ENCODE results near the gene TMEM248. TPM values are rescaled to one million over a fixed set of nuclear protein-coding genes. Genes with fewer than 3 reads are reported as not detected.
A peak's percentile ranks its signal among the peaks of the same experiment; 100 is the strongest.
"Not testable (repeated sequence)": the region's sequence is repeated elsewhere in the genome, so short reads cannot be mapped to it uniquely, and the experiment has no call there.

The TMEM248 gene
- total RNA-seq = 100 to 1,000 TPM; 119 to 148 (median 120) TPM

- peaks cover 4 to 15% of the 10 kb centered on the region in 2 donors for H3K4me1 ChIP-seq
- H3K36me3 ChIP-seq = no peaks in the 10 kb centered on the region
These were observed at the start of gene TMEM248 for GRCh38 chr7:66920769-66921395. TSS of gene TMEM248 (plus strand) at chr7:66921225. CDS start at chr7:66941866, 20,641 bp downstream.

GRCh38 chr7:66873476-66873875, 47.5 kb upstream of the TMEM248 start:
- Histone ChIP-seq H3K4me1 (no peaks in the 10 kb centered on the region), H3K27me3 (no peaks in the 10 kb centered on the region), H3K4me3 (no peak overlapping the region), H3K36me3 (no peaks in the 10 kb centered on the region), H3K9me3 (no peaks in the 10 kb centered on the region), H3K27ac (no peak overlapping the region)
- intact Hi-C loops (cut with DNase I; ENCODE audit: low total_unique reads) = no loop called here
- no peak for TF ChIP-seq CTCF (IDR thresholded peaks at IDR 0.05)
- no peak for TF ChIP-seq POLR2AphosphoS5 (IDR thresholded peaks at IDR 0.05)
- TF ChIP-seq POLR2A (IDR thresholded peaks at IDR 0.05) = no peak
- DNase-seq (ENCODE audit: low spot score in 2 of 2) = no peak

More at GRCh38 chr7:66920769-66921395, at the start of gene TMEM248:
- no peaks in the 10 kb centered on the region for H3K27me3 ChIP-seq
- H3K27ac ChIP-seq = peak within 1 kb of the TSS; percentile 75 to 96
- H3K4me3 ChIP-seq = peak within 1 kb of the TSS; percentile 65 to 99 (median 95)
- intact Hi-C loops (cut with DNase I; ENCODE audit: low total_unique reads) = no loop called here
- TF ChIP-seq POLR2AphosphoS5 (IDR thresholded peaks at IDR 0.05) (peak; percentile 72 to 86 (median 85)), CTCF (IDR thresholded peaks at IDR 0.05) (no peak), POLR2A (IDR thresholded peaks at IDR 0.05) (no peak)
- H3K9me3 ChIP-seq = no peaks in the 10 kb centered on the region
- peak; percentile 76 to 89 for DNase-seq (ENCODE audit: low spot score in 2 of 2)

GRCh38 chr7:66877577-66878300, 43.3 kb upstream of the TMEM248 start:
- H3K4me3 ChIP-seq = no peak overlapping the region
- no peak for TF ChIP-seq POLR2AphosphoS5 (IDR thresholded peaks at IDR 0.05)
- TF ChIP-seq CTCF (IDR thresholded peaks at IDR 0.05) = no peak
- no peak for TF ChIP-seq POLR2A (IDR thresholded peaks at IDR 0.05)
- H3K27me3 ChIP-seq = no peaks in the 10 kb centered on the region
- no peaks in the 10 kb centered on the region for H3K36me3 ChIP-seq
- H3K4me1 ChIP-seq = no peaks in the 10 kb centered on the region
- no peaks in the 10 kb centered on the region for H3K9me3 ChIP-seq
- H3K27ac ChIP-seq = no peak overlapping the region
- no peak for DNase-seq (ENCODE audit: low spot score in 2 of 2)
- intact Hi-C loops (cut with DNase I; ENCODE audit: low total_unique reads) = no loop called here

DNA sequence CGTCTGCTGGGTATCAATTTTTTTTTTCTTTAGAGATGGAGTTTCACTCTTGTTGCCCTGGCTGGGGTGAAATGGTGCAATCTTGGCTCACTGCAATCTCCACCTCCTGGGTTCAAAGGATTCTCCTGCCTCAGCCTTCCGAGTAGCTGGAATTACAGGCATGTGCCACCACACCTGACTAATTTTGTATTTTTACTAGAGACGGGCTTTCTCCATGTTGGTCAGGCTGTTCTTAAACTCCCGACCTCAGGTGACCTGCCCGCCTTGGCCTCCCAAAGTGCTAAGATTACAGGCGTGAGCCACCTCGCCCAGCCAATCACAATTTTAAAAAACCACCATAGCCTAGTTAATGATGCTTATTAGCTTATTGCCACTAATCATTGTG, 42.7 kb upstream of the TMEM248 start:
- DNase-seq (ENCODE audit: low spot score in 2 of 2); H3K4me3 ChIP-seq; H3K4me1 ChIP-seq; H3K27me3 ChIP-seq; H3K27ac ChIP-seq; intact Hi-C loops (cut with DNase I; ENCODE audit: low total_unique reads); H3K36me3 ChIP-seq; H3K9me3 ChIP-seq: not testable (repeated sequence)

DNA sequence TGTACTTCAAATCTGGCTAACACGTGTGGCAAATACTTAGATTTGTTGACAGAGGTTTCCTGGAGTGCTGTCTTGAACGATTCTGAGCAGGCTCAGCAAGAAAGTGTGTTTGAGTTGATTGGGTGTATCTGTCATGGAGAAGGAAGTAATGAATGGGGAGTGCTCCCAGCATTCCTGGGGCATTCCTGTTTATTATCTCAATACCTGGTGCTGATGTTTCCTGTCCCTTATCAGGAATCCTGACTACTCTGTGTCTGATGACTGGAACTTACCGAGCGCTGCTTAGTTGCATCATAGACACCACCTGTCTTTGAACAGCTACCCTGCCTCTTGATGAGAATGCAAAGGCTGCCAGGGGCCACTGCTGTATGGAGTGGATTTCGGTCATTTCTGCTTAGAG, 41.0 kb upstream of the TMEM248 start:
- H3K27me3 ChIP-seq = no peaks in the 10 kb centered on the region
- no peak overlapping the region for H3K4me3 ChIP-seq
- no peak for DNase-seq (ENCODE audit: low spot score in 2 of 2)
- H3K4me1 ChIP-seq = no peaks in the 10 kb centered on the region
- no peaks in the 10 kb centered on the region for H3K36me3 ChIP-seq
- H3K9me3 ChIP-seq = no peaks in the 10 kb centered on the region
- H3K27ac ChIP-seq = no peak overlapping the region
- TF ChIP-seq POLR2AphosphoS5 (IDR thresholded peaks at IDR 0.05) (no peak), POLR2A (IDR thresholded peaks at IDR 0.05) (no peak), CTCF (IDR thresholded peaks at IDR 0.05) (no peak)
- intact Hi-C loops (cut with DNase I; ENCODE audit: low total_unique reads) = no loop called here

GRCh38 chr7:66880577-66880976, 40.4 kb upstream of the TMEM248 start:
- H3K4me1 ChIP-seq; H3K4me3 ChIP-seq; H3K27ac ChIP-seq; DNase-seq (ENCODE audit: low spot score in 2 of 2); H3K36me3 ChIP-seq; H3K9me3 ChIP-seq; H3K27me3 ChIP-seq; intact Hi-C loops (cut with DNase I; ENCODE audit: low total_unique reads): not testable (repeated sequence)
